PC-3 (cell line): ENCODE data around the gene LRCH1. TPM values are rescaled to one million over a fixed set of nuclear protein-coding genes. Genes with fewer than 3 reads are reported as not detected.

Source experiments
- ATAC-seq: fragments of 200-7000 bp; cut with Tn5 transposase; 2 replicates; pipeline ENCODE4 v1.9.1; 2020; ENCODE audit warnings: mild to moderate bottlenecking, moderate library complexity
- BruUV-seq: library from RNA; stranded (reverse); fragments of 400-500 nt; replicated peaks from 2 replicates; lab custom pipeline; 2021; lab: Mats Ljungman, UMichigan
- CTCF ChIA-PET: fragments of 300-600 bp; sonication (Branson Sonifier 250); formaldehyde crosslinking; loops from one replicate; lab custom pipeline; 2022; ENCODE audit warnings: antibody characterized with exemption; lab: Charles Lee
- POLR2A ChIA-PET: fragments of 300-600 bp; sonication (Branson Sonifier 250); formaldehyde crosslinking; loops from one replicate; lab custom pipeline; 2022; ENCODE audit warnings: antibody characterized with exemption; ENCODE audit not compliant: unreplicated experiment; lab: Charles Lee
- DNase-seq: peaks from one replicate; pipeline ENCODE4 v3.0.0-alpha.2; 2015
- H2AFZ ChIP-seq: fragments of 300-600 bp; sonication (generic); 2 replicates; pipeline ENCODE4 v1.6.0; 2016; ENCODE audit warnings: antibody characterized with exemption, low read length
- H3F3A ChIP-seq: fragments of 300-600 bp; sonication (generic); one replicate; pipeline ENCODE4 v1.6.0; 2017; ENCODE audit warnings: antibody characterized with exemption, low read length, control low read depth, mild to moderate bottlenecking; ENCODE audit not compliant: unreplicated experiment
- H3K27ac ChIP-seq: fragments of 300-600 bp; sonication (generic); 2 replicates; pipeline ENCODE4 v1.5.1; 2016; ENCODE audit warnings: mild to moderate bottlenecking, low read length
- H3K27me3 ChIP-seq: fragments of 300-600 bp; sonication (generic); 2 replicates; pipeline ENCODE4 v1.6.1; 2016; ENCODE audit warnings: low read length, mixed read lengths
- H3K36me3 ChIP-seq: fragments of 300-600 bp; sonication (generic); 2 replicates; pipeline ENCODE4 v1.6.1; 2016; ENCODE audit warnings: low read depth, mixed run types, low read length, mixed read lengths
- H3K4me1 ChIP-seq: fragments of 300-600 bp; sonication (generic); 2 replicates; pipeline ENCODE4 v1.5.1; 2016; ENCODE audit warnings: low read length; ENCODE audit not compliant: insufficient read depth
- H3K4me2 ChIP-seq: fragments of 300-600 bp; sonication (generic); 2 replicates; pipeline ENCODE4 v1.6.0; 2016; ENCODE audit warnings: low read length
- H3K4me3 ChIP-seq: fragments of 300-600 bp; sonication (generic); 2 replicates; pipeline ENCODE4 v1.5.1; 2016; ENCODE audit warnings: mild to moderate bottlenecking, low read length, mixed read lengths
- H3K79me2 ChIP-seq: fragments of 300-600 bp; sonication (generic); 2 replicates; pipeline ENCODE4 v1.6.1; 2017; ENCODE audit warnings: low read length, mixed read lengths
- H3K9ac ChIP-seq: fragments of 300-600 bp; sonication (generic); 2 replicates; pipeline ENCODE4 v1.6.0; 2016; ENCODE audit warnings: mild to moderate bottlenecking, low read length
- H3K9me2 ChIP-seq: fragments of 300-600 bp; sonication (generic); replicated peaks from 2 replicates; pipeline ENCODE4 v1.6.1; 2016; ENCODE audit warnings: mixed run types, low read length, mixed read lengths
- H3K9me3 ChIP-seq: fragments of 300-600 bp; sonication (generic); 2 replicates; pipeline ENCODE4 v1.6.1; 2016; ENCODE audit warnings: low read length, mixed read lengths
- H4K20me1 ChIP-seq: fragments of 300-600 bp; sonication (generic); 2 replicates; pipeline ENCODE4 v1.6.1; 2016; ENCODE audit warnings: low read length, mixed read lengths
- CTCF ChIP-seq: fragments of 300-600 bp; sonication (generic); conservative IDR thresholded peaks from 2 replicates; pipeline ENCODE4 v1.5.1; 2017; ENCODE audit warnings: antibody characterized with exemption, low read depth, mild to moderate bottlenecking, low read length
- EZH2 ChIP-seq: fragments of 300-600 bp; sonication (generic); IDR thresholded peaks from one replicate; pipeline ENCODE4 v1.6.1; 2017; ENCODE audit warnings: antibody characterized with exemption, mild to moderate bottlenecking, low read length; ENCODE audit not compliant: unreplicated experiment
- EZH2phosphoT487 ChIP-seq: fragments of 300-600 bp; sonication (generic); IDR thresholded peaks from 2 replicates; pipeline ENCODE4 v1.6.1; 2018; ENCODE audit warnings: mild to moderate bottlenecking, antibody characterized with exemption, low read length, borderline replicate concordance
- intact Hi-C: fragments of 100-400 bp; cut with micrococcal nuclease; formaldehyde crosslinking; loops from 2 replicates; pipeline ENCODE4 v1.9.0; 2023
- total RNA-seq: library from RNA; depleted of rRNA; stranded (reverse); fragments of >200 nt; gene quantifications from 2 replicates; pipeline ENCODE4 v1.2.3, GENCODE V29; 2014

LRCH1 gene
- total RNA-seq, 1 experiment from 2014 or later, result 4.3 TPM

DNA sequence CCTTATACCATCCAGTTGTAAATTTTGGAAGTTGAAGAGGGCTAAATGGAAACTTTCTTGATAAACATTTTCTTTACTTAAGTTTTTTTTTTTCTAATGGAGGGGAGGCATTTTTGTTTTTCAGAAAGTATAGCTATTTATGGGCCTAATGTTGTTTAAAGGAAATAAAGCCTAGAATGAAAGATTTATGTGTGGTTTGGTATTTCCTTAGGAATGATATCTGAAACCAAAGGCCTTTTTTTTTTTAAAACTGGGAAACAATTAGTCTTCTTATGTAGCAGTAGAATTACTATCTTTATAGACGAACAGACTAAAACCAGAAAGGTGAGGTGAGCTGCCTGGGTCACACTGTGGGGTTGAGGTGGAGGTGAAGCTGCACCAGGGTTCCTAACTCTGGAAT lies 163.9 kb downstream of the LRCH1 start:
- Histone ChIP-seq H3K9ac (no peak overlapping the region), H3K27ac (no peak overlapping the region), H3K79me2 (no peaks in the 10 kb centered on the region), H3K27me3 (no peaks in the 10 kb centered on the region), H3K9me3 (no peaks in the 10 kb centered on the region), H3F3A (no peaks in the 10 kb centered on the region), H4K20me1 (no peaks in the 10 kb centered on the region), H3K4me1 (no peaks in the 10 kb centered on the region), H3K36me3 (no peaks in the 10 kb centered on the region), H3K9me2 (no peaks in the 10 kb centered on the region), H3K4me2 (no peak overlapping the region), H2AFZ (no peak overlapping the region), H3K4me3 (no peak overlapping the region)
- POLR2A ChIA-PET, result no interaction called here
- CTCF ChIA-PET, result interaction anchor here (0.5 to 0.7 kb wide), 2 partner anchors 107 to 167 kb away, joined by 3 to 8 read pairs; no protein-coding TSS in a partner anchor
- ATAC-seq (no peak), DNase-seq (no peak)
- TF ChIP-seq EZH2phosphoT487 (no peak), EZH2 (no peak)
- no TSS peak for BruUV-seq
- intact Hi-C loops, result no loop called here

DNA sequence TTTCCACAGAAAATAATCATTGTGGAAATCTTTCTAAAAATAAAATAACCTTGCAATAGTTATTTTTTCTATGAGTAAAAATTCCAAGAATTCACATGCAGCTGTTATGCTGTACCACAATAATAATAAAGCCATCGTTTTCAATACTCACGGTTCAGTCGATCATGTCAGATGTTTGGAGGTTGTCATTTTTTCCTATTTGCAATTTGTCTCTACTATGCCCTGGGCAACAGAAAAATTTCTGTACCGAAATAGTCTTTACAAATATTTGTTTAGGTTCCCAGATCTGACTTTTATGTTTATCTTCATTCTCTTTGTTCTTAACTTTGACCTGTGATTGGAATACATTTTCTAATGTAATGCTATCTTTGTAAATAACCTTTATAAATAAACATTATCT lies 164.3 kb downstream of the LRCH1 start:
- H3K36me3 ChIP-seq, result no peaks in the 10 kb centered on the region
- TF ChIP-seq CTCF (no peak), EZH2phosphoT487 (no peak), EZH2 (no peak)
- CTCF ChIA-PET, result interaction anchor here (0.7 kb wide), 1 partner anchor 108 kb away, joined by 8 read pairs; no protein-coding TSS in a partner anchor
- H3K9ac ChIP-seq, result no peak overlapping the region
- no peaks in the 10 kb centered on the region for H3F3A ChIP-seq
- H3K9me3 ChIP-seq, result no peaks in the 10 kb centered on the region
- H3K4me2 ChIP-seq, result no peak overlapping the region
- no peaks in the 10 kb centered on the region for H3K4me1 ChIP-seq
- POLR2A ChIA-PET, result no interaction called here
- ATAC-seq (no peak), DNase-seq (no peak)
- H2AFZ ChIP-seq, result no peak overlapping the region
- H3K4me3 ChIP-seq, result no peak overlapping the region
- intact Hi-C loops, result no loop called here
- H3K9me2 ChIP-seq, result no peaks in the 10 kb centered on the region
- H4K20me1 ChIP-seq, result no peaks in the 10 kb centered on the region
- no peaks in the 10 kb centered on the region for H3K27me3 ChIP-seq
- H3K79me2 ChIP-seq, result no peaks in the 10 kb centered on the region
- no peak overlapping the region for H3K27ac ChIP-seq
- no TSS peak for BruUV-seq

DNA sequence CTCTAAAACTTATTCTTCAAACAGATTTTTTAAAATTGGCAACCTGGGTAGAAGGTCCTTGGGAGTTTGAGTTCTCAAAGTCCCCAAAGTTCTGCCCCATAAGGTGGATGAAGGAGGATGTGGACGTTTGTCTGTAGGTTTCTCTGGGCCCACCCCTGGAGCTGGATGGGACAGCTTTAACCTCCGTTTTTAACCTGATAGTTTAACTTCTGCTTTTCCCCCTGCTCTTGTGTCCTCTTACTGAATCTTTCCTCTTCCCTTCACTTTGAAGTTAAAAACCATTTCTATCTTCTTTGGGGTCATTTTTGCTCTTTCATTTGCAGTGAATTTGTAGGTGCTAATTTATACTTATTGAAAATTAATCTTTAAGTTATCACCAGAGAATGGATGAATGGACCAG lies 164.9 kb downstream of the LRCH1 start:
- intact Hi-C loops, result no loop called here
- POLR2A ChIA-PET, result no interaction called here

More for the DNA sequence above, 164.9 kb downstream of the LRCH1 start:
- no peak overlapping the region for H3K4me3 ChIP-seq
- H3K4me1 ChIP-seq, result no peaks in the 10 kb centered on the region
- TF ChIP-seq CTCF (no peak), EZH2phosphoT487 (no peak), EZH2 (no peak)
- CTCF ChIA-PET, result no interaction called here
- no TSS peak for BruUV-seq
- no peak overlapping the region for H3K9ac ChIP-seq
- H3K79me2 ChIP-seq, result no peaks in the 10 kb centered on the region
- no peak overlapping the region for H3K27ac ChIP-seq
- DNase-seq, result no peak
- H3K36me3 ChIP-seq, result no peaks in the 10 kb centered on the region
- ATAC-seq, result no peak
- H3K9me3 ChIP-seq, result no peaks in the 10 kb centered on the region
- no peaks in the 10 kb centered on the region for H3K27me3 ChIP-seq
- H3K4me2 ChIP-seq, result no peak overlapping the region
- no peaks in the 10 kb centered on the region for H3K9me2 ChIP-seq
- no peak overlapping the region for H2AFZ ChIP-seq
- no peaks in the 10 kb centered on the region for H3F3A ChIP-seq
- no peaks in the 10 kb centered on the region for H4K20me1 ChIP-seq
